Neural cell (in vitro differentiated cells): ENCODE data around the gene ITPKB.

Source experiments
- EP300 ChIP-seq: fragments of 450-650 bp; conservative IDR thresholded peaks from 2 replicates; pipeline ENCODE4 v1.6.1; 2014; ENCODE audit warnings: antibody characterized with exemption, mild to moderate bottlenecking, moderate library complexity; ENCODE audit not compliant: poor library complexity, severe bottlenecking
- MXI1 ChIP-seq: fragments of 450-650 bp; conservative IDR thresholded peaks from 2 replicates; pipeline ENCODE4 v1.6.1; 2014; ENCODE audit warnings: antibody characterized with exemption, mild to moderate bottlenecking; ENCODE audit not compliant: poor library complexity, severe bottlenecking
- POLR2AphosphoS5 ChIP-seq: IDR thresholded peaks from 2 replicates; pipeline ENCODE4 v1.6.1; 2012
- RAD21 ChIP-seq: fragments of 450-650 bp; conservative IDR thresholded peaks from 2 replicates; pipeline ENCODE4 v1.6.1; 2014; ENCODE audit warnings: antibody characterized with exemption, mild to moderate bottlenecking, moderate library complexity
- TAF1 ChIP-seq: IDR thresholded peaks from 2 replicates; pipeline ENCODE4 v1.6.1; 2012; ENCODE audit warnings: low read depth
- TF ChIP-seq, protein P1 (sequence below): fragments of 450-650 bp; IDR thresholded peaks from 2 replicates; pipeline ENCODE4 v1.5.1; 2014; ENCODE audit warnings: antibody characterized with exemption, mild to moderate bottlenecking, moderate library complexity; ENCODE audit not compliant: poor library complexity, severe bottlenecking

- TF ChIP-seq MXI1, result no peak
- no peak for TF ChIP-seq POLR2AphosphoS5
- TF ChIP-seq, protein P1, sequence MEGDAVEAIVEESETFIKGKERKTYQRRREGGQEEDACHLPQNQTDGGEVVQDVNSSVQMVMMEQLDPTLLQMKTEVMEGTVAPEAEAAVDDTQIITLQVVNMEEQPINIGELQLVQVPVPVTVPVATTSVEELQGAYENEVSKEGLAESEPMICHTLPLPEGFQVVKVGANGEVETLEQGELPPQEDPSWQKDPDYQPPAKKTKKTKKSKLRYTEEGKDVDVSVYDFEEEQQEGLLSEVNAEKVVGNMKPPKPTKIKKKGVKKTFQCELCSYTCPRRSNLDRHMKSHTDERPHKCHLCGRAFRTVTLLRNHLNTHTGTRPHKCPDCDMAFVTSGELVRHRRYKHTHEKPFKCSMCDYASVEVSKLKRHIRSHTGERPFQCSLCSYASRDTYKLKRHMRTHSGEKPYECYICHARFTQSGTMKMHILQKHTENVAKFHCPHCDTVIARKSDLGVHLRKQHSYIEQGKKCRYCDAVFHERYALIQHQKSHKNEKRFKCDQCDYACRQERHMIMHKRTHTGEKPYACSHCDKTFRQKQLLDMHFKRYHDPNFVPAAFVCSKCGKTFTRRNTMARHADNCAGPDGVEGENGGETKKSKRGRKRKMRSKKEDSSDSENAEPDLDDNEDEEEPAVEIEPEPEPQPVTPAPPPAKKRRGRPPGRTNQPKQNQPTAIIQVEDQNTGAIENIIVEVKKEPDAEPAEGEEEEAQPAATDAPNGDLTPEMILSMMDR, result no peak
- no peak for TF ChIP-seq RAD21
- no peak for TF ChIP-seq EP300
- no peak for TF ChIP-seq TAF1
Measured at GRCh38 chr1:226675715-226676357, 63.2 kb downstream of the ITPKB start.
